GM12892 (cell line): ENCODE data around the gene FBXO10.

ENCODE experiments used
- POLR2A ChIP-seq: IDR thresholded peaks from 2 replicates; pipeline ENCODE4 v1.6.1; 2011; ENCODE audit warnings: low read depth, low read length, control low read depth
- POLR2AphosphoS5 ChIP-seq: IDR thresholded peaks from 2 replicates; pipeline ENCODE4 v1.6.1; 2011; ENCODE audit warnings: low read depth, low read length, control low read depth
- TAF1 ChIP-seq: IDR thresholded peaks from 2 replicates; pipeline ENCODE4 v1.6.1; 2011; ENCODE audit warnings: low read depth, mild to moderate bottlenecking, control low read depth, low read length, borderline replicate concordance

DNA sequence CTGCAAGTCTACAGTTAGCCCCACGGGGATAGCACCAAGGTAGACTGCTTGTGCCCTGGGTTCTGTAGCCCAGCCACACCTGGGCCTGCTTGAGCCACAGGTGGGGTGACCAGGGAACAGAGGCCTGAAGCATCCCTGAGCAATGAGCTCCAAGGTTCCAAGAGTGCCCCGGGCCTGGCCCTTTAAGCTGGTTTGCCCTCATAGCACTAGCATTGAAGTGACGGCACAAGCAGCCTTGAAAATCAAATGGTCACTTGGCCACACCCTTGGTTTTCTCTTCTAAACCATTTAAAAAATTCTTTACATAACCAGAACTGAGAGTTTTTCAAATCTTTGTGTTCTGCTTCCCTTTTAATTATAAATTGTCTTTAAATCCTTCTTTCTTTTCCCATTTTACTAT, 24.7 kb downstream of the FBXO10 start:
- TF ChIP-seq POLR2AphosphoS5 (no peak), POLR2A (no peak), TAF1 (no peak)
